GM21526 (cell line): ENCODE results near the gene IL6.
"Not testable (repeated sequence)": the region's sequence is repeated elsewhere in the genome, so short reads cannot be mapped to it uniquely, and the experiment has no call there.

Experiments used
- ATAC-seq: cut with Tn5 transposase; IDR thresholded peaks from one replicate; pipeline ENCODE4 v1.9.1; 2021; ENCODE audit warnings: moderate library complexity; ENCODE audit not compliant: unreplicated experiment, low FRiP score

IL6 gene

GRCh38 chr7:22703107-22703855 is 23.7 kb upstream of the IL6 start:
- not testable (repeated sequence) for ATAC-seq

DNA sequence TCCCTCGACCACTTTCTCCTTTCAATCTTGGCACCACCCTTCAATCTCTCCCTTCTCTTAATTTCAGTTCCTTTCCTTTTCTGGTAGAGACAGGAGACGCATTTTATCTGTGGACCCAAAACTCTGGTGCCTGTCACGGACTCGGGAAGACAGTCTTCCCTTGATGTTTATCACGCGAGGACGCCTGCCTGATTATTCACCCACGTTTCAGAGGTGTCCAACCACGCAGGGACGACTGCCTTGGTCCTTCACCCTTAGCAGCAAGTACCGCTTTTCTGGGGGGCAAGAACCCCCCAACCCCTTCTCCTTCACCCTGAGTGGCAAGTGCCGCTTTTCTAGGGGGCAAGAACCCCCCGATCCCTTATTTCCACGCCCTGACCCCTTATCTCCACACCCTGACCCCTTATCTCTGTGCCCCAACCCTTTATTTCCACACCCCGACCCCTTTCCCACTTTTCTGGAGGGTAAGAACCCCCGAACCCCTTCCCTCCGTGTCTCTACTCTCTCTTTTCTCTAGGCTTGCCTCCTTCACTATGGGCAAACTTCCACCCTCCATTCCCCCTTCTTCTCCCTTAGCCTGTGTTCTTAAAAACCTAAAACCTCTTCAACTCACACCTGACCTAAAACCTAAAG is 22.9 kb upstream of the IL6 start:
- ATAC-seq = not testable (repeated sequence)

- ATAC-seq = not testable (repeated sequence)
Observed at GRCh38 chr7:22704722-22705121, 22.3 kb upstream of the IL6 start.

GRCh38 chr7:22705874-22706273 is 21.1 kb upstream of the IL6 start:
- not testable (repeated sequence) for ATAC-seq

GRCh38 chr7:22707026-22707691 is 19.8 kb upstream of the IL6 start:
- not testable (repeated sequence) for ATAC-seq

- ATAC-seq = not testable (repeated sequence)
Observed at GRCh38 chr7:22708214-22708613, 18.8 kb upstream of the IL6 start.

- not testable (repeated sequence) for ATAC-seq
Observed at GRCh38 chr7:22708677-22709061, 18.3 kb upstream of the IL6 start.

GRCh38 chr7:22709062-22709829 is 17.8 kb upstream of the IL6 start:
- ATAC-seq = not testable (repeated sequence)

DNA sequence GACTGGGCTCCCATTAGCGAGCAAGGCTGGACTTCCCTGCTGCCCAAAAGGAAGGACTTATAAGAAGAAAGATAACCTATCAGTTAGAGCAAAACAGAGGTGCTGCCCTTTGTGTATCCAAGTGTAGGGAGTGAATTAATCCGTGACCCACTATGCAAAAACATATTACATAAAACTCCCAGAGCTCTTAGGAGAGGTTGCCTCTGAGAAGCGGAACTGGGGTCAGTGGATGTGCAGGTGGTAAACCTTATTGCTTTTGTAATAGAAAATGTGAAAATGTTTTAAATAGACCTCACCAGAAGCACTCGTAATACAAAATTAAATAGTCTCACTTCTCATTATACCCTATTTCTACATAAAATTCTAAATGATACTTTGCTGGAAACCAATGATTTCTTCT is 17.1 kb upstream of the IL6 start:
- ATAC-seq = no peak

GRCh38 chr7:22712999-22713398 is 14.0 kb upstream of the IL6 start:
- no peak for ATAC-seq

- no peak for ATAC-seq
Observed at GRCh38 chr7:22713463-22713862, 13.5 kb upstream of the IL6 start.

- no peak for ATAC-seq
Observed at GRCh38 chr7:22715969-22716368, 11.0 kb upstream of the IL6 start.

DNA sequence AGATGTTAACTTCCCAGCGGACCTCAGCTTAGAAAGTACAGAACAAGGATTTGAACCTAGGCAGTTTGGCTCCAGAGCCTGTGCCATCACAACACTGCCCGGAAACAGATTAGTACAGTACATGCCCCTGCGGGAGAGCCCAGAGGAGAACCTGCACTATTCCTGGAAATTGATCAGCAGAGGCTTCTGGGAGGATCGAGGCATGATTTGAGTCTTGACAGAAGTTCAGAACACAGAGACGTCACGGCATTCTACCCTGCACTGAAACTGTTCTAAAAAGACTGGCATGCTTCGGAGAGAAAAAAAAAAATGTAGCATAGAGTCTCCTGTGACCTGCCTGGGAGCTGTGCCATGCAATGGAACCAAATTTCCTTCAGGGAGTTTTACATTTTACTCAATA is 9.2 kb upstream of the IL6 start:
- no peak for ATAC-seq

- no peak for ATAC-seq
Observed at GRCh38 chr7:22718200-22718711, 8.7 kb upstream of the IL6 start.

- no peak for ATAC-seq
Observed at GRCh38 chr7:22718911-22719420, 8.0 kb upstream of the IL6 start.

- no peak for ATAC-seq
Observed at GRCh38 chr7:22720791-22721786, 5.9 kb upstream of the IL6 start.

- no peak for ATAC-seq
Observed at GRCh38 chr7:22722536-22723180, 4.3 kb upstream of the IL6 start.

DNA sequence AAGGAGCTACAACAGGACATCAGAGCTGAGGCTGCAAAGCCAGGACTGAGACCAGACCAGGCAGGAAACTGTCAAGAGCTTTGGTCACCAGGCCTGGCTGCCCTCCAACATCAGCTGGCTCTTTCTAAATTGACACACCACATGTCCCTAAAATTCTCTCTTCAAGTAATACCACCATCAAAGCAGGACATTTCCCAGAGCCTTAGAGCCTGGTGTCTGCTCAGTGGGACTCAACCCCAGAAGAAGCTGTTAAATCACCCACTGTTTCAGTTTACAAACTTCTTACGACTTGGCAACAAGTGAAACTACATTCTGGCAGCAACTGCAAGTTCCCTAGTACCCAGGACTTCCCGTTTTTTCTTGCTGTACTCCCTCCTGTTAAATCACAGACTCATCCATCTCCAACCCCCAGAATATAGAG is 3.8 kb upstream of the IL6 start:
- no peak for ATAC-seq

- no peak for ATAC-seq
Observed at GRCh38 chr7:22723637-22724036, 3.4 kb upstream of the IL6 start.
